HCT116 (cell line): ENCODE measurements around the gene PTPN9. TPM values are rescaled to one million over a fixed set of nuclear protein-coding genes. Genes with fewer than 3 reads are reported as not detected.

Experiments used
- ATAC-seq: fragments of 200-7000 bp; cut with Tn5 transposase; 2 replicates; pipeline ENCODE4 v1.9.1; 2020; ENCODE audit warnings: mild to moderate bottlenecking, moderate library complexity
- BruUV-seq: library from RNA; stranded (reverse); fragments of 400-500 nt; replicated peaks from 2 replicates; lab custom pipeline; 2021; lab: Mats Ljungman, UMichigan
- CTCF ChIA-PET: fragments of 300-600 bp; sonication (Branson Sonifier 250); formaldehyde crosslinking; loops from one replicate; lab custom pipeline; 2021; ENCODE audit warnings: antibody characterized with exemption; lab: Charles Lee
- POLR2A ChIA-PET: fragments of 300-600, 350-600 bp; sonication (Branson Sonifier 250); formaldehyde crosslinking; loops from one replicate; lab custom pipeline; 2021; ENCODE audit warnings: antibody characterized with exemption; lab: Charles Lee
- RAD21 ChIA-PET, 2 experiments: fragments of 300-600 bp; sonication (Branson Sonifier 250); formaldehyde crosslinking; loops; one replicate each; lab custom pipeline; 2023; ENCODE audit warnings: low total read pairs in 2 of 2; ENCODE audit not compliant: uncharacterized antibody in 2 of 2, unreplicated experiment in 2 of 2, low non-redundant PET in 1 of 2; lab: Charles Lee
- DNase-seq: peaks from one replicate; pipeline ENCODE4 v3.0.0-alpha.2; 2010; ENCODE audit warnings: low read depth, low spot score
- H2AFZ ChIP-seq: fragments of 200-600 bp; shearing (Covaris generic), sonication (generic); 2 replicates; pipeline ENCODE4 v1.6.1; 2017; ENCODE audit warnings: low read depth, mixed run types, mixed read lengths, antibody characterized with exemption, low read length; ENCODE audit not compliant: poor library complexity, severe bottlenecking
- H3K27ac ChIP-seq: 2 replicates; pipeline ENCODE4 v1.5.1; 2012; ENCODE audit warnings: low read depth, low read length
- H3K27me3 ChIP-seq: fragments of 200-600 bp; sonication (generic); 2 replicates; pipeline ENCODE4 v1.6.1; 2016; ENCODE audit warnings: mixed run types, low read length, mixed read lengths; ENCODE audit not compliant: insufficient read depth
- H3K36me3 ChIP-seq, 2 experiments: fragments of 200-500 bp in 1 of 2; fragments of 200-600 bp in 1 of 2; sonication (Bioruptor generic) in 1 of 2; sonication (generic) in 1 of 2; 2 replicates each; pipeline versions ENCODE4 v1.5.1 to v1.6.1; 2014 to 2016; ENCODE audit warnings: low read length in 2 of 2, inconsistent platforms in 1 of 2, mixed read lengths in 1 of 2, mixed run types in 1 of 2; ENCODE audit not compliant: insufficient read depth in 2 of 2, control insufficient read depth in 1 of 2
- H3K4me1 ChIP-seq, 2 experiments: fragments of 200-600 bp in 1 of 2; sonication (generic) in 1 of 2; 2 replicates each; pipeline versions ENCODE4 v1.5.1 to v1.6.1; 2012 to 2017; ENCODE audit warnings: low read length in 2 of 2, inconsistent platforms in 1 of 2, mild to moderate bottlenecking in 1 of 2, mixed read lengths in 1 of 2, mixed run types in 1 of 2, moderate library complexity in 1 of 2; ENCODE audit not compliant: insufficient read depth in 2 of 2, control insufficient read depth in 1 of 2
- H3K4me2 ChIP-seq: fragments of 200-600 bp; sonication (generic); 2 replicates; pipeline ENCODE4 v1.6.1; 2017; ENCODE audit warnings: mixed run types, low read length, mixed read lengths
- H3K4me3 ChIP-seq, 2 experiments: fragments of 200-600 bp in 1 of 2; sonication (generic) in 1 of 2; replicated peaks in 1 of 2; 2 replicates each; pipeline ENCODE4 v1.5.1; 2011 to 2016; ENCODE audit warnings: low read length in 2 of 2, control low read depth in 1 of 2, low read depth in 1 of 2, mild to moderate bottlenecking in 1 of 2, mixed read lengths in 1 of 2, mixed run types in 1 of 2
- H3K79me2 ChIP-seq: fragments of 200-600 bp; sonication (generic); 2 replicates; pipeline ENCODE4 v1.6.1; 2017; ENCODE audit warnings: mild to moderate bottlenecking, mixed run types, low read length, moderate library complexity, mixed read lengths; ENCODE audit not compliant: insufficient read depth
- H3K9ac ChIP-seq: fragments of 200-600 bp; sonication (generic); 2 replicates; pipeline ENCODE4 v1.6.1; 2016; ENCODE audit warnings: low read length, mixed read lengths
- H3K9me2 ChIP-seq: fragments of 200-600 bp; sonication (generic), shearing (Covaris generic); 2 replicates; pipeline ENCODE4 v1.6.1; 2017; ENCODE audit warnings: mixed run types, mild to moderate bottlenecking, moderate library complexity; ENCODE audit not compliant: insufficient read depth
- H3K9me3 ChIP-seq, 2 experiments: fragments of 200-500 bp in 1 of 2; fragments of 200-600 bp in 1 of 2; sonication (Bioruptor generic) in 1 of 2; sonication (generic) in 1 of 2; 2 replicates each; pipeline ENCODE4 v1.6.1; 2014 to 2017; ENCODE audit warnings: low read length in 2 of 2, mixed read lengths in 2 of 2, inconsistent platforms in 1 of 2, low read depth in 1 of 2, mild to moderate bottlenecking in 1 of 2, mixed run types in 1 of 2, moderate library complexity in 1 of 2; ENCODE audit not compliant: control insufficient read depth in 1 of 2, insufficient read depth in 1 of 2
- H4K20me1 ChIP-seq: fragments of 200-600 bp; sonication (generic), shearing (Covaris generic); 2 replicates; pipeline ENCODE4 v1.6.1; 2017; ENCODE audit warnings: mixed run types, mild to moderate bottlenecking, moderate library complexity; ENCODE audit not compliant: insufficient read depth
- CEBPB ChIP-seq: IDR thresholded peaks from 2 replicates; pipeline ENCODE4 v1.6.1; 2012; ENCODE audit warnings: low read depth
- EGR1 ChIP-seq: IDR thresholded peaks from 2 replicates; pipeline ENCODE4 v1.6.1; 2012; ENCODE audit warnings: low read depth
- EZH2phosphoT487 ChIP-seq: fragments of 200-600 bp; IDR thresholded peaks from 2 replicates; pipeline ENCODE4 v1.6.1; 2018; ENCODE audit warnings: antibody characterized with exemption, borderline replicate concordance
- MAX ChIP-seq: IDR thresholded peaks from 2 replicates; pipeline ENCODE4 v1.6.1; 2012
- REST ChIP-seq: IDR thresholded peaks from 2 replicates; pipeline ENCODE4 v1.6.1; 2012; ENCODE audit warnings: low read depth
- SIN3A ChIP-seq: IDR thresholded peaks from 2 replicates; pipeline ENCODE4 v1.6.1; 2012; ENCODE audit warnings: low read depth
- YY1 ChIP-seq: IDR thresholded peaks from 2 replicates; pipeline ENCODE4 v1.6.1; 2011; ENCODE audit warnings: low read length, low read depth, moderate library complexity, mild to moderate bottlenecking; ENCODE audit not compliant: insufficient replicate concordance; ENCODE audit errors: extremely low read depth
- intact Hi-C: fragments of 100-400 bp; cut with micrococcal nuclease; formaldehyde crosslinking; loops from 2 replicates; pipeline ENCODE4 v1.10.0; 2022
- total RNA-seq: library from RNA; stranded (reverse); gene quantifications from one replicate; pipeline ENCODE4 v1.2.1, GENCODE V29; 2021; ENCODE audit not compliant: unreplicated experiment
- TF ChIP-seq, protein P1 (sequence below): IDR thresholded peaks from 2 replicates; pipeline ENCODE4 v1.6.1; 2012
- TF ChIP-seq, protein P2 (sequence below), 3 experiments: fragments of 200-600 bp in 1 of 3; sonication (generic) in 1 of 3; IDR thresholded peaks in 2 of 3; conservative IDR thresholded peaks in 1 of 3; 2 replicates each; pipeline ENCODE4 v1.5.1; 2012 to 2017; ENCODE audit warnings: low read depth in 2 of 3, low read length in 2 of 3, antibody characterized with exemption in 1 of 3, borderline replicate concordance in 1 of 3, control low read depth in 1 of 3, mild to moderate bottlenecking in 1 of 3, mixed read lengths in 1 of 3, mixed run types in 1 of 3, moderate library complexity in 1 of 3; ENCODE audit not compliant: insufficient read depth in 1 of 3

PTPN9 gene
- total RNA-seq, 1 experiment from 2014 or later: 21.1 TPM

- Histone ChIP-seq H3K79me2 (peaks cover 8% of the 10 kb centered on the region; the same call in 1 of the 2 replicates), H3K27me3 (no peaks in the 10 kb centered on the region), H3K4me1 (peaks cover 25 to 32% of the 10 kb centered on the region in 2 experiments), H3K9ac (no peak overlapping the region), H3K9me3 (no peaks in the 10 kb centered on the region), H3K27ac (no peak overlapping the region), H3K36me3 (peaks cover 3 to 5% of the 10 kb centered on the region in 2 experiments; a peak in 1 of 4 replicates), H4K20me1 (no peaks in the 10 kb centered on the region), H3K9me2 (no peaks in the 10 kb centered on the region), H3K4me2 (no peak overlapping the region), H2AFZ (no peak overlapping the region), H3K4me3 (no peak overlapping the region)
- DNase-seq: no peak
- ChIA-PET RAD21 (no interaction called here), POLR2A (no interaction called here), CTCF (interaction anchor here (2.2 kb wide), 1 partner anchor 22 kb away, joined by 12 read pairs; no protein-coding TSS in a partner anchor)
- no peak for ATAC-seq
- no TSS peak for BruUV-seq
- TF ChIP-seq MAX (no peak), YY1 (no peak), SIN3A (no peak), CEBPB (no peak), REST (no peak), EZH2phosphoT487 (no peak), EGR1 (no peak)
- TF ChIP-seq, protein P1, sequence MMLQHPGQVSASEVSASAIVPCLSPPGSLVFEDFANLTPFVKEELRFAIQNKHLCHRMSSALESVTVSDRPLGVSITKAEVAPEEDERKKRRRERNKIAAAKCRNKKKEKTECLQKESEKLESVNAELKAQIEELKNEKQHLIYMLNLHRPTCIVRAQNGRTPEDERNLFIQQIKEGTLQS: no peak
- TF ChIP-seq, protein P2, sequence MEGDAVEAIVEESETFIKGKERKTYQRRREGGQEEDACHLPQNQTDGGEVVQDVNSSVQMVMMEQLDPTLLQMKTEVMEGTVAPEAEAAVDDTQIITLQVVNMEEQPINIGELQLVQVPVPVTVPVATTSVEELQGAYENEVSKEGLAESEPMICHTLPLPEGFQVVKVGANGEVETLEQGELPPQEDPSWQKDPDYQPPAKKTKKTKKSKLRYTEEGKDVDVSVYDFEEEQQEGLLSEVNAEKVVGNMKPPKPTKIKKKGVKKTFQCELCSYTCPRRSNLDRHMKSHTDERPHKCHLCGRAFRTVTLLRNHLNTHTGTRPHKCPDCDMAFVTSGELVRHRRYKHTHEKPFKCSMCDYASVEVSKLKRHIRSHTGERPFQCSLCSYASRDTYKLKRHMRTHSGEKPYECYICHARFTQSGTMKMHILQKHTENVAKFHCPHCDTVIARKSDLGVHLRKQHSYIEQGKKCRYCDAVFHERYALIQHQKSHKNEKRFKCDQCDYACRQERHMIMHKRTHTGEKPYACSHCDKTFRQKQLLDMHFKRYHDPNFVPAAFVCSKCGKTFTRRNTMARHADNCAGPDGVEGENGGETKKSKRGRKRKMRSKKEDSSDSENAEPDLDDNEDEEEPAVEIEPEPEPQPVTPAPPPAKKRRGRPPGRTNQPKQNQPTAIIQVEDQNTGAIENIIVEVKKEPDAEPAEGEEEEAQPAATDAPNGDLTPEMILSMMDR (IDR thresholded peaks at IDR 0.05 in 2 of 3, conservative IDR thresholded peaks at IDR 0.05 in 1 of 3; ENCODE audit: borderline replicate concordance in 1 of 3, insufficient read depth in 1 of 3, low read depth in 2 of 3, low read length in 2 of 3): no peak
- intact Hi-C loops: no loop called here
Observed at GRCh38 chr15:75531041-75531450, 48.1 kb downstream of the PTPN9 start.
